Mucosa of descending colon (tissue), 3 donors: ENCODE results near the gene SHLD1. TPM values are rescaled to one million over a fixed set of nuclear protein-coding genes. Genes with fewer than 3 reads are reported as not detected.

Source experiments
- ATAC-seq: fragments of 200-7000 bp; cut with Tn5 transposase; one replicate; pipeline ENCODE4 v1.9.1; 2020; ENCODE audit warnings: mild to moderate bottlenecking, moderate library complexity
- DNase-seq, 3 donors: peaks; one replicate each; pipeline ENCODE4 v3.0.0-alpha.2; 2020
- H3K36me3 ChIP-seq: fragments of 200-600 bp; one replicate; pipeline ENCODE4 v1.8.0; 2021; ENCODE audit warnings: low read depth, mild to moderate bottlenecking
- H3K4me1 ChIP-seq: fragments of 200-600 bp; one replicate; pipeline ENCODE4 v1.8.0; 2021; ENCODE audit warnings: low read depth, mild to moderate bottlenecking
- H3K4me3 ChIP-seq: fragments of 200-600 bp; one replicate; pipeline ENCODE4 v1.8.0; 2021; ENCODE audit warnings: mild to moderate bottlenecking
- H3K9me3 ChIP-seq: fragments of 200-600 bp; one replicate; pipeline ENCODE4 v1.8.0; 2021; ENCODE audit warnings: mild to moderate bottlenecking
- intact Hi-C, 2 donors: fragments of 100-400 bp; cut with DNase I in 1 of 2; cut with micrococcal nuclease in 1 of 2; formaldehyde crosslinking; loops; one replicate each; pipeline versions ENCODE4 v1.11.0 to v1.11.1; 2022; cut with DNase I, micrococcal nuclease
- total RNA-seq, 3 donors: library from RNA; stranded (reverse); fragmentation: NEBNext Ultra II Directional in 2 of 3; extraction: Animal tissue kit (Norgen Biotek cat#: 25700) in 2 of 3; gene quantifications; one replicate each; pipeline versions ENCODE4 v1.2.1 to v1.2.4, GENCODE V29; 2021 to 2023
- TF ChIP-seq, protein P1 (sequence below): fragments of 200-600 bp; IDR thresholded peaks from one replicate; pipeline ENCODE4 v1.8.0; 2022; ENCODE audit warnings: antibody characterized with exemption, mild to moderate bottlenecking
- donor health status: DM: no; HTN: no; CAD: no; lungs with moderate emphysema.
- donor health status: DM: no; HTN: no; CAD: no.
- donor health status: DM: no; HTN: yes; CAD: no.

SHLD1 gene
- total RNA-seq, 3 donors from 2014 or later = 7.5 to 8.3 (median 8.0) TPM

GRCh38 chr20:5811746-5812145 lies 61.5 kb downstream of the SHLD1 start:
- TF ChIP-seq, protein P1, sequence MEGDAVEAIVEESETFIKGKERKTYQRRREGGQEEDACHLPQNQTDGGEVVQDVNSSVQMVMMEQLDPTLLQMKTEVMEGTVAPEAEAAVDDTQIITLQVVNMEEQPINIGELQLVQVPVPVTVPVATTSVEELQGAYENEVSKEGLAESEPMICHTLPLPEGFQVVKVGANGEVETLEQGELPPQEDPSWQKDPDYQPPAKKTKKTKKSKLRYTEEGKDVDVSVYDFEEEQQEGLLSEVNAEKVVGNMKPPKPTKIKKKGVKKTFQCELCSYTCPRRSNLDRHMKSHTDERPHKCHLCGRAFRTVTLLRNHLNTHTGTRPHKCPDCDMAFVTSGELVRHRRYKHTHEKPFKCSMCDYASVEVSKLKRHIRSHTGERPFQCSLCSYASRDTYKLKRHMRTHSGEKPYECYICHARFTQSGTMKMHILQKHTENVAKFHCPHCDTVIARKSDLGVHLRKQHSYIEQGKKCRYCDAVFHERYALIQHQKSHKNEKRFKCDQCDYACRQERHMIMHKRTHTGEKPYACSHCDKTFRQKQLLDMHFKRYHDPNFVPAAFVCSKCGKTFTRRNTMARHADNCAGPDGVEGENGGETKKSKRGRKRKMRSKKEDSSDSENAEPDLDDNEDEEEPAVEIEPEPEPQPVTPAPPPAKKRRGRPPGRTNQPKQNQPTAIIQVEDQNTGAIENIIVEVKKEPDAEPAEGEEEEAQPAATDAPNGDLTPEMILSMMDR = no peak
- Histone ChIP-seq H3K4me3 (no peak overlapping the region), H3K4me1 (no peaks in the 10 kb centered on the region), H3K9me3 (no peaks in the 10 kb centered on the region), H3K36me3 (no peaks in the 10 kb centered on the region)
- intact Hi-C loops = no loop called here
- ATAC-seq (no peak), DNase-seq (no peak)

- H3K36me3 ChIP-seq = no peaks in the 10 kb centered on the region
- H3K9me3 ChIP-seq = no peaks in the 10 kb centered on the region
- TF ChIP-seq, protein P1 = no peak
- no peak overlapping the region for H3K4me3 ChIP-seq
- H3K4me1 ChIP-seq = no peaks in the 10 kb centered on the region
- ATAC-seq (no peak), DNase-seq (no peak)
- intact Hi-C loops = no loop called here
These were observed 68.1 kb downstream of the SHLD1 start for GRCh38 chr20:5818346-5818681.

DNA sequence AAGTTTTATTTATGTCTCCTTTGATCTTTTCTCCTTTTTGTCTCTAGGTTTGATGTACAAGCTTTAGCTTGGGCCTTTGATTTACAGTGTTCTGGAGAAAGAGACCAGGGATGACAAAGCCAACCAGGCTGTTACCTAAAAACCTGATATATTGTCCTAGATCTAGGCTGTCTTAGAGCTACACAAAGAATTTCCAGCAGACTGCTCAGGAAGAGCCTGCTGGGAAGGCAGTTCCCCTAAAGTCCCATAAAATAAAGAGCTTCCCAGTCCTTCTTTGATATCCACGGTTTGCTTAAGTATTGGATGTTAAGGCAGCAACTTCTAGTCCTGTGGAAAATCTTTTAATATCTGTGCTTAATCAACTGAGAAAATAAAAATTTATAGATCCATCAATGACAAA lies 70.5 kb downstream of the SHLD1 start:
- TF ChIP-seq, protein P1 = no peak
- ATAC-seq (no peak), DNase-seq (no peak)
- intact Hi-C loops = no loop called here
- no peaks in the 10 kb centered on the region for H3K36me3 ChIP-seq
- no peaks in the 10 kb centered on the region for H3K9me3 ChIP-seq
- H3K4me3 ChIP-seq = no peak overlapping the region
- H3K4me1 ChIP-seq = no peaks in the 10 kb centered on the region

DNA sequence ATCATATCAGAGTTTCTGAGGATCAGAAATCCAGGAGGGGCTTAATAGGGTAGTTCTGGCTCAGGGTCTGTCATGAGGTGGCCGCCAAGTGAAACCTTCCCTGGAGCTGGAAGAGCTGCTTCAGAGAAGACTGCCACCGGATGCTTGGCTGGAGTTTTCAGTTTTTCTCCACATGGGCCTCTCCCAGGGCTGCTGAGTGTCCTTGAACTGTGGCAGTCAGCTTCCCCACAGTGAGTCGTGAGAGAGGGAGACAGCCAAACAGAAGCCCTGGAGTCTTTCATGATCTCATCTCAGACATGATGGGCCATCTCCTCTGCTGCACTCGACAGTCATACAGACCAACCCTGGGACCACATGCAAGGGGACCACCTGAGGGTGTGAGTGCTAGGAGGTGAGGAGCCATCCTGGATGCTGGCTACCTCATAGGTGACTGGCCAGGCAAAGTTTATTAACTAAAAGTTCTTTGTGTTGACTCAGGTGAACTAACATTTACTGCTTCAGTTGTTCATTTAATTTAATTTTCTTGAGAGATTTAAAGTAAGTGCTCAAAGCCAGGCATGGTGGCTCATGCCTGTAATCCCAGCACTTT lies 71.5 kb downstream of the SHLD1 start:
- Histone ChIP-seq H3K36me3 (no peaks in the 10 kb centered on the region), H3K4me1 (no peaks in the 10 kb centered on the region), H3K9me3 (no peaks in the 10 kb centered on the region), H3K4me3 (no peak overlapping the region)
- DNase-seq (no peak), ATAC-seq (no peak)
- intact Hi-C loops = no loop called here
- TF ChIP-seq, protein P1 = no peak

DNA sequence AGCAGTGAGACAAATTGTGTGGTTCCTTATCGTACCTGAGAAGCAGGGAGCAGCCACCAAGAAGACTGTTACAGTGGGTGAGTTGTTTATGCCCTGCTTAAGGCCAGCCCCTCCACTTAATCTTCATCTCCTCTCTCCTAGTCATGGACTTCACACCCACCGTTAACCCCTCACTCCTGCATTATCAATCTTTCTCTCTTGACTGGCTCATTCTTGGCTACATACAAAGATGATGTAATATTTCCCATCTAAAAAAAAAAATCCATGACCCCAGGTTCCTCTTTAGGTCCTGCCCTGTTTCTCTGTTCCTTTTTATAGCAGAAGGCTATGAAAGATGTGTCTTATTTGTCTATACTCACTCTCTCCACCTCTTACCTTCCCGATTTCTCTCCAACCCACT lies 72.4 kb downstream of the SHLD1 start:
- ATAC-seq = no peak
- intact Hi-C loops = no loop called here
- Histone ChIP-seq H3K36me3 (no peaks in the 10 kb centered on the region), H3K4me3 (no peak overlapping the region), H3K9me3 (no peaks in the 10 kb centered on the region), H3K4me1 (no peaks in the 10 kb centered on the region)
- DNase-seq = no peak
- TF ChIP-seq, protein P1 = no peak
